DMS53 treated with DMSO at 0.1 percent for 48 hours (cell line): ENCODE data around the gene HEBP2.
A peak's percentile ranks its signal among the peaks of the same experiment; 100 is the strongest.
"Not testable (repeated sequence)": the region's sequence is repeated elsewhere in the genome, so short reads cannot be mapped to it uniquely, and the experiment has no call there.

Experiments
- DNase-seq: peaks from one replicate; lab custom pipeline; 2025; ENCODE audit not compliant: unreplicated experiment; lab: John Stamatoyannopoulos, UW

Gene HEBP2

DNA sequence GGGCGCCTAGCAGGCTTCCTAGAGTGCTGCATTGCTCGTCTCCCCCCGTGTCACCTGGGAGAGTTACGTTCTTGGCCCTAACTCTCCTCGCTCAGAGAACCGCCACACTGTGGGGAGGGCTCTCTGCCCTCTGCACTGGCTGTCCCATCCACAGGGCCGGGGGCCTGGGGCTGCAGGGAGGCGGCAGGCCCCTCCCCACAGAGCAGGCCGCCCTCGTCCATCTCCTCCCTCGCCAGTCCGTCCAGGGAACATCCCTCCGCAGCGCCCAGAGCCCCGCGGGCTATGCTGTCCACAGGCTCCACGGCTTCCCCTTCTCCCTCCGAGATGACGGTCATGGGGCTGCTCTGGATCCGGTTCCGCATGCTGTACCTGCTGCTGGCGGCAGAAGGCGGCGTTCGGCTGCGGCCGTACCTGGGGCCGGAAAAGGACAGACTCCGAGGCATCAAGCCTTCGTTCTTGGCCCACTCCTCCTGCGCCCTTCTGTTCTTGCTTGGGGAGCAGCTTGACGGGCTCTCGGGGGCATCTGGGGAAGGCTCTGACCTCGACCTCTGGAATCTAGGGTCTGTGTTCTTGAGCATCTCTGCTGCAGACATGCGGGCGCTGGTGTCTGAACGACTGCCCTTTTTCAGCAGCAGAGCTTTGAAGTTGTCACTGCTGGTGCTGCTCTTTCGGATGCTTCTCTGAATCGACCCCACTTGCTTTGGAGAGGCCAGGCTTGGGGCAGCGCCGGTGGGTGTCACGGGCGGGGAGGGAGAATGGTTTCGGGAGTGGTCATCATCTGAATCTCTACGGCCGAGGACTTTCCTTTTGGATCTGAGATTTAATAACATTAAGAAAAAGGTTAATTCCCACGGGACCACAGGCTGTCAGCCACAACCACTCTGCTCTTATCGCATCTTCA is 20.2 kb downstream of the HEBP2 start:
- no peak for DNase-seq

- not testable (repeated sequence) for DNase-seq
Observed at GRCh38 chr6:138425256-138425655, 21.2 kb downstream of the HEBP2 start.

DNA sequence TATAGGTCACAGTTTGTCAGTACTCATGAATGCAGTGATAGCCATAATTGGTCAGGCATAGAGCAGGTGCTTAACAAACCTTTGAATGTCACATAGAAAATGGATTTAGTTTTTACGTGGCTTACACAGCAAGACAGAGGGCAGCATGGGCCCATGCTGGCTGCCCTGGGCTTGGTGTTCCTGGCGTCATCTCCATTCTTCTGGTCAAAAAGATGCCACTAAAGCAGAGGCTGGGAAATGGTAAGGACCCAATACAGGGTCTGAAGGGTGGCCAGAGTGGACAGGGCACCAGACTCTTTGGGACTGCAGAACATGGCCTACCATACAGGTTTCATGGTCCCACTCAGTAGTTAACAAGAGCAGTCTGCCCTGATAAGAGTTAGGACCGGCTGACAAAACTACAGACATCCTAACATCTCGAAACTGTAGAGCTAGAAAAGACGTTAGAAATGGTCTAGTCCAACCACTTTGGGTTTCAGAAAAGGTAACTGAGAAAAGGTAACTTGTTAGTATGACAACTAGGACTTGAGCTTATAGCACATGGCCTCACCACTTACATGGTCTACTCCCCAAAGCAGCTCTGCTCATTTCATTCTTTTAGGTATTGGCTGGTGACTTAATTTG is 22.6 kb downstream of the HEBP2 start:
- DNase-seq, result no peak

- no peak for DNase-seq
Observed at GRCh38 chr6:138427701-138428100, 23.7 kb downstream of the HEBP2 start.

DNA sequence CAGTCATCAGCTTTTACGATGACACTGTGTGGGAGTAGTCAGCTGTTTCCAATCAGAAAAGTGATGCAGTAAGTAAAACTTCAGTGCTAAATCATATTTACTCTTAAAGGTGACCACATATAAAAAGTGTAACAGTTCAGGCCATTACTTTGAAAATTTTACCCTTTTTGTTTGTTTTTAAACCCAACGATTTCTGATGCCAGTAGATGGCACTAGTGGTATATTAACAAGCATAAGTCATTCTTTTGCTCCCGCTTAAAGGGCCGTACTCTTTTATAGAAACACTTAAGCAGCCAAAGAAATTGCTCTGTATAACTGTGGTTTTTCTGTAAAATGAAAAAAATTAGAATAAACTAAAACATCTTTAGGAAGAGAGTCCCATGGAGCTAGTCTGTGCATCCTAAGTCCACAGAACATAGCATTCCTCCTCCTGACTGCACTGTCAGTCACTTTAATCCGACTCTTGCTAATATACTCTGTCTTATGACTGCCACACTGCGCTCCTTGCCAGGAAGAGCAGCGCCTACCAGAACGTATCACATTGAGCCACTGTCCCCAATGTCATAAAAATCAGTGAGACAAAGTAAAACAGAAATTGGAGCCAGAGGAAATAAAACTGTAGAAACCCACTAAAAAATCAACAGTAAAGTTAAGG is 25.0 kb downstream of the HEBP2 start:
- peak; percentile 42 for DNase-seq

- DNase-seq, result no peak
Observed at GRCh38 chr6:138429761-138430160, 25.7 kb downstream of the HEBP2 start.

- DNase-seq, result no peak
Observed at GRCh38 chr6:138430361-138431145, 26.5 kb downstream of the HEBP2 start.

DNA sequence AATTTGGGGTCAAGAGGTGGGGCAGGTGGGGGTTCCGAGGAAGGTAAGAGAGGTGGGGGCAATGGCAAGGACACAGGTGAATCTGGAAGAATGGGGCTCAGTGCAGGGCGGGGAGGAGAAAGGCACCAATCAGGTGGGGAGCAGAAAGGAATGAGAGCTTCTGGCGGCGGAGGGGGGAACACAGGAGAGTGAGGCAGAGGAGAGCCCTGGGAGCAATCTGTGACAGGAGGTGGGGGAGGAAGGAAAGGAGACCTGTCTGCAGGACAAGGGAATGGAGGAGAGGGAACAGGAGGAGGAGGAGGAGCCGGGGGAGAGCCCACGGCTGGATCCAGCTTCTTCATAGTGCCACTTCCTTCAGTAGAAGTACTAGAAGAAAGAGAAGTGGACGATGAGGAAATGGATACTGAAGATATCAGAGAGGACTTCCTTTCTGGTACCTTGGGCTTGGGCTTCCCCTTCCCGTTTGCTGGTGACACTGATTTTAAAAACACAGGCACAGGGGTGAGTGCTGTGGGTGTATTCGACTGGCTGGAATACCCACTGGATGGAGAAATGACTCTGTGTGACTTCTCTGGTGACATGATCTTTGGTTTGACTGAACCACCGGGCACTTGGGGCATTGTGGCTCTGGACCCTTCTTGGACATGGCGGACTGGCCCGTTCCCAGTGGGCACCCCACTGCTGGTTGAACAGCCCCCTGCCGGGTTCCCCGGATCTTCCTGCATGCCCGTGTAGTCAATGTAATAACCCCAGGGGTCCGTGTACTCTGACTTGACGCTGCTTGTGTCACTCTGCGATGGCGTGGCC is 27.4 kb downstream of the HEBP2 start:
- DNase-seq, result no peak

DNA sequence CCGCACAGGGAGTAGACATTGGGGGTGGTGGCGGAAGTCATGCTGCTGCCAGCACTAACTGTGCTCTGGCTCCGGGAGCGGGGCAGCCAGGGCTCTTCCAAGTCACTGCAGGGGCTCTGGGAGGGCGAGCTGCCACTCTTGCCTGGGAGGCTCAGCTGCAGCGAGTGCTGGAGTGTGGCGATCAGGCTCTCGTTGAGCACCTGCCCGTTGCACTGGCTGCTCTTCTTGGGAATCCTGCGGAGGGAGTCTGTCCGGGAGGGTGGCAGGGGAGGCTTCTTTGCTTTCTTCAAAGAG is 28.0 kb downstream of the HEBP2 start:
- no peak for DNase-seq

GRCh38 chr6:138434096-138434495 is 30.1 kb downstream of the HEBP2 start:
- DNase-seq, result no peak

DNA sequence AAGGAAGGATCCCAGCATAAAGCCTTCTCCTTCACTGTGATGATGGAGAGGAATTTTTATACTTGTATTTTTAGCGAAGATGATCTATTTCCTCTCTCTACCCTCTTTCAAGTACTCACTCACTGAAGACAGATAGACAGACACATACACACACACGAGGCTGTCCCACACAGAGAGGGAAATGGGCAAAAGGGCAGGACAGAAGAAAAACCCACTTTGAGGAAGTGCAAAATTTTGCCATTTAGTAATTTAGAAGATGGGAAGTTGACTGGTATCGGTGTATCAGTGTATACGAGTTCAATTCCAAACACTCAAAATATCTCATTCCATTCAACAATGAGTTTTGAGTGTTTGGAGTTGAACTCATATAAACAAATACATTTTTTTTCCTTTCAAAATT is 30.9 kb downstream of the HEBP2 start:
- DNase-seq, result no peak

DNA sequence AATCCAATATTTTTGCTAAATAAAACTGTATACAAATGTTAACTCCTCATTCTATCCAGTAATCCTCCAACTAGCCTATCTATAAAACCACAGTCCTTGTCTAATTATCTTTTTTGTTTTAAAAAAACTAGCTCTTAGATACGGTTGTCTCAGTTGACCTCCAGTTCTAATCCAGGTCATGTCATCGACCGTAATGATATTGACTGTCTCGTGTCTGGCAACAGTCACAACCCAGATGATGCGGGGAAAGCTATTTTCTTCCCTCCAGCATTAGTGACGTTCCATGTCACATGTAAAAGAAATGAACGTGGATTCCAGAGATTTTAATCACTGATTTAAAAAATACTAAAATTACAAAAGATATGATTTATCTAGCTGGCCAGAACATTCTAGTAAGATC is 35.5 kb downstream of the HEBP2 start:
- DNase-seq, result no peak

- DNase-seq, result no peak
Observed at GRCh38 chr6:138440296-138440695, 36.3 kb downstream of the HEBP2 start.

DNA sequence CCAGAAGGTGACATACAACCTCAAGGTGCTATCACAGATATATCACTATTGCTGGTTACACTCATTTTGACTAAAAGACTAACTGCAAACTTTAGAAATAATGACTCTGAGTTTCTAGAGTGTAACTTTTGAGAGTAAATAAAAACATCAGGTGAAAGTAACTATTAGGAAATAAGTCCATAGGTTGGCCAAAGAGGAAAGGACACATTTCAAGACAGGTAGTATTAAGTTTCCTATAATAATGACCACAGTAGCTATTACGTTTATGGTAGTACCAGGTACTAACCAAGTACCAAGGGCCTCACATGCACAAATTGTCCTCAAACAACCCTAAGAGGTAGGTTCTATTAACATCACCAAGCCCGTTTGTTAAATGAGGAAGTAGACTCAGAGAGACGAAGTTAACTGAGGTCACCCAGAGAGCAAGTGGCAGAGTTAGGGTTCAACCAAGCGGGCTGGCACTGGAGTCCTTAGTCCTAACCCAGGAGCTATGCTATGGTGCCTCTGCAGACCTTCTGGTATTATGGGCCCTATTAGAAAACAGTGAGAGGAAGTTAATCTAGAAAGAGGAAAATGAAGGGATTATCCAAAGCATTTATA is 36.8 kb downstream of the HEBP2 start:
- no peak for DNase-seq

GRCh38 chr6:138441965-138442364 is 37.9 kb downstream of the HEBP2 start:
- no peak for DNase-seq

- DNase-seq, result no peak
Observed at GRCh38 chr6:138442663-138443062, 38.6 kb downstream of the HEBP2 start.

GRCh38 chr6:138443979-138444378 is 40.0 kb downstream of the HEBP2 start:
- DNase-seq, result no peak

- DNase-seq, result no peak
Observed at GRCh38 chr6:138446821-138447220, 42.8 kb downstream of the HEBP2 start.

GRCh38 chr6:138450445-138450844 is 46.4 kb downstream of the HEBP2 start:
- DNase-seq, result no peak

GRCh38 chr6:138451043-138451442 is 47.0 kb downstream of the HEBP2 start:
- no peak for DNase-seq
